ENCODE results near the gene MAP2K5.
A peak's percentile ranks its signal among the peaks of the same experiment; 100 is the strongest.

Gene MAP2K5

DNA sequence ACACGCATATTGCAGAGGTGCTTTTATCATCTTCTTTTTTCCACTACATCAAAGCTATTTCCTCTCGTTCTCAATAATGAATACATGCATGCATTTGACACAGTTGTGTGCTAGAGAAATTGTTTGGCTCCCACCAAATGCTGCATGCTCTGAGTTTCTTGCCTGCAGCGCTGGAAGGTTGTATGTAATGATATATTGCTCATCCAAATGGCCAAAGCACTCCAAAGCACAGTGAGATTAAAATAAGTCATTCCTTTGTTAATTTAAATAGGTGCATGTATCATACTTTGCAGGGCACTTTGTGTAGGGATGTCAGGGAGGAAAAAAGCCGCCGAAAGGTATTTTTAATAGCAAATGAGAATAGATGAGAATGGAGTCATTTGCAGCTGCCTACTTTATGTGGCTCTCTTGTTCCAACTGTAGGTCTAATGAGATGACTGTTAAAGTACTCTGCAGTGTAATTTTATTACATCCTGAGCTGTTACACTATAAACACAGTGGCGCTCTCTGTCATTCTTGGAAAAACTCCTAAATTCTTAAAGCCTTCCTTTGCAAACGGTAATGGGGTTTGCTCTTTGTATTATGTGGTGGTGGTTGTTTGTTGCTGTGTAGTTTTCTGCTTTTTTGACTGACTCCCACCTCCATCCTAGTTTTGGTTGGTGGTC is 225.9 kb downstream of the MAP2K5 start (continued):
- TF ChIP-seq, protein P1, sequence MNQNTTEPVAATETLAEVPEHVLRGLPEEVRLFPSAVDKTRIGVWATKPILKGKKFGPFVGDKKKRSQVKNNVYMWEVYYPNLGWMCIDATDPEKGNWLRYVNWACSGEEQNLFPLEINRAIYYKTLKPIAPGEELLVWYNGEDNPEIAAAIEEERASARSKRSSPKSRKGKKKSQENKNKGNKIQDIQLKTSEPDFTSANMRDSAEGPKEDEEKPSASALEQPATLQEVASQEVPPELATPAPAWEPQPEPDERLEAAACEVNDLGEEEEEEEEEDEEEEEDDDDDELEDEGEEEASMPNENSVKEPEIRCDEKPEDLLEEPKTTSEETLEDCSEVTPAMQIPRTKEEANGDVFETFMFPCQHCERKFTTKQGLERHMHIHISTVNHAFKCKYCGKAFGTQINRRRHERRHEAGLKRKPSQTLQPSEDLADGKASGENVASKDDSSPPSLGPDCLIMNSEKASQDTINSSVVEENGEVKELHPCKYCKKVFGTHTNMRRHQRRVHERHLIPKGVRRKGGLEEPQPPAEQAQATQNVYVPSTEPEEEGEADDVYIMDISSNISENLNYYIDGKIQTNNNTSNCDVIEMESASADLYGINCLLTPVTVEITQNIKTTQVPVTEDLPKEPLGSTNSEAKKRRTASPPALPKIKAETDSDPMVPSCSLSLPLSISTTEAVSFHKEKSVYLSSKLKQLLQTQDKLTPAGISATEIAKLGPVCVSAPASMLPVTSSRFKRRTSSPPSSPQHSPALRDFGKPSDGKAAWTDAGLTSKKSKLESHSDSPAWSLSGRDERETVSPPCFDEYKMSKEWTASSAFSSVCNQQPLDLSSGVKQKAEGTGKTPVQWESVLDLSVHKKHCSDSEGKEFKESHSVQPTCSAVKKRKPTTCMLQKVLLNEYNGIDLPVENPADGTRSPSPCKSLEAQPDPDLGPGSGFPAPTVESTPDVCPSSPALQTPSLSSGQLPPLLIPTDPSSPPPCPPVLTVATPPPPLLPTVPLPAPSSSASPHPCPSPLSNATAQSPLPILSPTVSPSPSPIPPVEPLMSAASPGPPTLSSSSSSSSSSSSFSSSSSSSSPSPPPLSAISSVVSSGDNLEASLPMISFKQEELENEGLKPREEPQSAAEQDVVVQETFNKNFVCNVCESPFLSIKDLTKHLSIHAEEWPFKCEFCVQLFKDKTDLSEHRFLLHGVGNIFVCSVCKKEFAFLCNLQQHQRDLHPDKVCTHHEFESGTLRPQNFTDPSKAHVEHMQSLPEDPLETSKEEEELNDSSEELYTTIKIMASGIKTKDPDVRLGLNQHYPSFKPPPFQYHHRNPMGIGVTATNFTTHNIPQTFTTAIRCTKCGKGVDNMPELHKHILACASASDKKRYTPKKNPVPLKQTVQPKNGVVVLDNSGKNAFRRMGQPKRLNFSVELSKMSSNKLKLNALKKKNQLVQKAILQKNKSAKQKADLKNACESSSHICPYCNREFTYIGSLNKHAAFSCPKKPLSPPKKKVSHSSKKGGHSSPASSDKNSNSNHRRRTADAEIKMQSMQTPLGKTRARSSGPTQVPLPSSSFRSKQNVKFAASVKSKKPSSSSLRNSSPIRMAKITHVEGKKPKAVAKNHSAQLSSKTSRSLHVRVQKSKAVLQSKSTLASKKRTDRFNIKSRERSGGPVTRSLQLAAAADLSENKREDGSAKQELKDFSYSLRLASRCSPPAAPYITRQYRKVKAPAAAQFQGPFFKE (tag by site-specific recombination; IDR thresholded peaks at IDR 0.05; ENCODE audit: borderline replicate concordance) = no peak
- TF ChIP-seq ZXDB (tag by site-specific recombination; IDR thresholded peaks at IDR 0.05) = 0 out of 2 replicates have a peak, but pooled peaks have one; percentile 13
- peak; percentile 82 for TF ChIP-seq OSR2 (tag by site-specific recombination; IDR thresholded peaks at IDR 0.05)
- TF ChIP-seq ZFP37 (tag by site-specific recombination; IDR thresholded peaks at IDR 0.05) = no peak
- TF ChIP-seq ZNF391 (tag by site-specific recombination; IDR thresholded peaks at IDR 0.05; ENCODE audit: borderline replicate concordance, low read depth) = peak; percentile 28; the same call in 1 of the 2 replicates
- TF ChIP-seq ZNF24 (tag by site-specific recombination; IDR thresholded peaks at IDR 0.05) = peak; percentile 32; the same call in 1 of the 2 replicates
- TF ChIP-seq ZNF610 (tag by site-specific recombination; IDR thresholded peaks at IDR 0.05; ENCODE audit: borderline replicate concordance) = peak; percentile 84
- TF ChIP-seq TRIM28 (IDR thresholded peaks at IDR 0.05; ENCODE audit: borderline replicate concordance, low read length) = peak; percentile 19; the same call in 1 of the 2 replicates
- no peak for TF ChIP-seq HOXC10 (CRISPR knock-in tag; IDR thresholded peaks at IDR 0.05)
- TF ChIP-seq, protein P2, sequence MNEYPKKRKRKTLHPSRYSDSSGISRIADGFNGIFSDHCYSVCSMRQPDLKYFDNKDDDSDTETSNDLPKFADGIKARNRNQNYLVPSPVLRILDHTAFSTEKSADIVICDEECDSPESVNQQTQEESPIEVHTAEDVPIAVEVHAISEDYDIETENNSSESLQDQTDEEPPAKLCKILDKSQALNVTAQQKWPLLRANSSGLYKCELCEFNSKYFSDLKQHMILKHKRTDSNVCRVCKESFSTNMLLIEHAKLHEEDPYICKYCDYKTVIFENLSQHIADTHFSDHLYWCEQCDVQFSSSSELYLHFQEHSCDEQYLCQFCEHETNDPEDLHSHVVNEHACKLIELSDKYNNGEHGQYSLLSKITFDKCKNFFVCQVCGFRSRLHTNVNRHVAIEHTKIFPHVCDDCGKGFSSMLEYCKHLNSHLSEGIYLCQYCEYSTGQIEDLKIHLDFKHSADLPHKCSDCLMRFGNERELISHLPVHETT (tag by site-specific recombination; IDR thresholded peaks at IDR 0.05) = no peak
- TF ChIP-seq, protein P3, sequence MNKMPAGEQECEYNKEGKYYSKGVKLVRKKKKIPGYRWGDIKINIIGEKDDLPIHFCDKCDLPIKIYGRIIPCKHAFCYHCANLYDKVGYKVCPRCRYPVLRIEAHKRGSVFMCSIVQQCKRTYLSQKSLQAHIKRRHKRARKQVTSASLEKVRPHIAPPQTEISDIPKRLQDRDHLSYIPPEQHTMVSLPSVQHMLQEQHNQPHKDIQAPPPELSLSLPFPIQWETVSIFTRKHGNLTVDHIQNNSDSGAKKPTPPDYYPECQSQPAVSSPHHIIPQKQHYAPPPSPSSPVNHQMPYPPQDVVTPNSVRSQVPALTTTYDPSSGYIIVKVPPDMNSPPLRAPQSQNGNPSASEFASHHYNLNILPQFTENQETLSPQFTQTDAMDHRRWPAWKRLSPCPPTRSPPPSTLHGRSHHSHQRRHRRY (tag by site-specific recombination; IDR thresholded peaks at IDR 0.05) = no peak
- no peak for TF ChIP-seq ZNF791 (tag by site-specific recombination; IDR thresholded peaks at IDR 0.05)

DNA sequence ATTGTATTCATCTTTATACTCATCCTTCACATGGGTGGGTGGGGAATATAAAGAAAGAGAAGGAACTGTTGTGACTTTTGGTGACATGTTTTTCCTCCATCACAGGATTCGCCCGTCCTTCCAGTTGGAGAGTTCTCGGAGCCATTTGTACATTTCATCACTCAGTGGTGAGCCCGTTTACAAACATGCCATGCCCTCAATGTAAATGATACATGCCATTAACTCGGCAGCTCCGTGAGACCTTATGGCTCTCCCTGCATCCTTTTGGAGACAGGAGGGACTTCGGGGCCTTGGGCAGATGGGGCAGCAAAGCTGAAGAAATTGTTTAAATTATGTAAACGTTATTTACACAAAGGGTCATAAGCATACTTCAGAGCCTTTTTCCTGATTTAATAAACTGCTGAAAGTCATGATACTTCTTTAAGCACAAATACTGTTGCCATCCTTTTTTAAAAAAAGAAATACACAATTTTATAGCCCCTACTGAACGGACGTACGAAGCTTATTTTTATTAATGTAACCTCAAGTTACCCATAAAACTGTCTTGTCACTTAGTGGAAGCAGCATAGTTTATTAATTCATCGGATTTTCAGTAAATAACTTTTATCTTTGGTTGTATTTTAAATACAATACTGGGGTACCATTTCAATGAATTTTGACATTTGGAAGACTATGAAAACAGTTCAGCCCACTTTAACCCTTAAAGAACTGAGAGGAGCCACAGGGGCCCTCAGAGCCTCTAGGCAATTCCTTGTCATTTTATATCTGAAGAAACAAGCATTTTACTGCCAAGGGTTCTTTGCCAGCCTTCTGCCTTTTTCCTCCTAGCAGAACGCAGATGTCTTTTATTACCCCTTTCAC is 227.2 kb downstream of the MAP2K5 start:
- ChIA-PET CTCF (interaction anchor here (0.7 kb wide), 1 partner anchor 24 kb away, joined by 3 read pairs; no protein-coding TSS in a partner anchor), POLR2A (no interaction called here)
- Histone ChIP-seq H3K4me1 (ENCODE audit: control insufficient read depth, insufficient read depth, low read length) (peaks cover 63% of the 10 kb centered on the region), H3K9me3 (ENCODE audit: control insufficient read depth, insufficient read depth, low read depth, low read length) (no peaks in the 10 kb centered on the region), H3K27ac (ENCODE audit: extremely low read depth, low read depth, low read length) (peak overlapping the region; percentile 32; the same call in 1 of the 2 replicates), H3K36me3 (ENCODE audit: control insufficient read depth in 2 of 2, insufficient read depth in 1 of 2, low read length in 2 of 2) (no peaks in the 10 kb centered on the region), H3K4me3 (ENCODE audit: low read depth, low read length) (no peak overlapping the region)
- TF ChIP-seq, protein P4, sequence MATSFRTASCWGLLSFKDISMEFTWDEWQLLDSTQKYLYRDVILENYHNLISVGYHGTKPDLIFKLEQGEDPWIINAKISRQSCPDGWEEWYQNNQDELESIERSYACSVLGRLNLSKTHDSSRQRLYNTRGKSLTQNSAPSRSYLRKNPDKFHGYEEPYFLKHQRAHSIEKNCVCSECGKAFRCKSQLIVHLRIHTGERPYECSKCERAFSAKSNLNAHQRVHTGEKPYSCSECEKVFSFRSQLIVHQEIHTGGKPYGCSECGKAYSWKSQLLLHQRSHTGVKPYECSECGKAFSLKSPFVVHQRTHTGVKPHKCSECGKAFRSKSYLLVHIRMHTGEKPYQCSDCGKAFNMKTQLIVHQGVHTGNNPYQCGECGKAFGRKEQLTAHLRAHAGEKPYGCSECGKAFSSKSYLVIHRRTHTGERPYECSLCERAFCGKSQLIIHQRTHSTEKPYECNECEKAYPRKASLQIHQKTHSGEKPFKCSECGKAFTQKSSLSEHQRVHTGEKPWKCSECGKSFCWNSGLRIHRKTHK (tag by site-specific recombination; IDR thresholded peaks at IDR 0.05) = no peak
- TF ChIP-seq RBAK (tag by site-specific recombination; IDR thresholded peaks at IDR 0.05) (no peak), ZNF776 (tag by site-specific recombination; IDR thresholded peaks at IDR 0.05; ENCODE audit: borderline replicate concordance) (no peak), MZF1 (tag by site-specific recombination; IDR thresholded peaks at IDR 0.05; ENCODE audit: borderline replicate concordance) (no peak), ZNF501 (tag by site-specific recombination; IDR thresholded peaks at IDR 0.05) (no peak), ZNF175 (tag by site-specific recombination; IDR thresholded peaks at IDR 0.05) (no peak), ZBTB17 (tag by site-specific recombination; IDR thresholded peaks at IDR 0.05) (peak; percentile 51)
- TF ChIP-seq, protein P5, sequence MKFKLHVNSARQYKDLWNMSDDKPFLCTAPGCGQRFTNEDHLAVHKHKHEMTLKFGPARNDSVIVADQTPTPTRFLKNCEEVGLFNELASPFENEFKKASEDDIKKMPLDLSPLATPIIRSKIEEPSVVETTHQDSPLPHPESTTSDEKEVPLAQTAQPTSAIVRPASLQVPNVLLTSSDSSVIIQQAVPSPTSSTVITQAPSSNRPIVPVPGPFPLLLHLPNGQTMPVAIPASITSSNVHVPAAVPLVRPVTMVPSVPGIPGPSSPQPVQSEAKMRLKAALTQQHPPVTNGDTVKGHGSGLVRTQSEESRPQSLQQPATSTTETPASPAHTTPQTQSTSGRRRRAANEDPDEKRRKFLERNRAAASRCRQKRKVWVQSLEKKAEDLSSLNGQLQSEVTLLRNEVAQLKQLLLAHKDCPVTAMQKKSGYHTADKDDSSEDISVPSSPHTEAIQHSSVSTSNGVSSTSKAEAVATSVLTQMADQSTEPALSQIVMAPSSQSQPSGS (tag by site-specific recombination; IDR thresholded peaks at IDR 0.05; ENCODE audit: low read depth) = no peak
- TF ChIP-seq, protein P6, sequence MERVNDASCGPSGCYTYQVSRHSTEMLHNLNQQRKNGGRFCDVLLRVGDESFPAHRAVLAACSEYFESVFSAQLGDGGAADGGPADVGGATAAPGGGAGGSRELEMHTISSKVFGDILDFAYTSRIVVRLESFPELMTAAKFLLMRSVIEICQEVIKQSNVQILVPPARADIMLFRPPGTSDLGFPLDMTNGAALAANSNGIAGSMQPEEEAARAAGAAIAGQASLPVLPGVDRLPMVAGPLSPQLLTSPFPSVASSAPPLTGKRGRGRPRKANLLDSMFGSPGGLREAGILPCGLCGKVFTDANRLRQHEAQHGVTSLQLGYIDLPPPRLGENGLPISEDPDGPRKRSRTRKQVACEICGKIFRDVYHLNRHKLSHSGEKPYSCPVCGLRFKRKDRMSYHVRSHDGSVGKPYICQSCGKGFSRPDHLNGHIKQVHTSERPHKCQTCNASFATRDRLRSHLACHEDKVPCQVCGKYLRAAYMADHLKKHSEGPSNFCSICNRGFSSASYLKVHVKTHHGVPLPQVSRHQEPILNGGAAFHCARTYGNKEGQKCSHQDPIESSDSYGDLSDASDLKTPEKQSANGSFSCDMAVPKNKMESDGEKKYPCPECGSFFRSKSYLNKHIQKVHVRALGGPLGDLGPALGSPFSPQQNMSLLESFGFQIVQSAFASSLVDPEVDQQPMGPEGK (tag by site-specific recombination; IDR thresholded peaks at IDR 0.05) = no peak
